ENCODE data around the gene CACNA2D4.

DNA sequence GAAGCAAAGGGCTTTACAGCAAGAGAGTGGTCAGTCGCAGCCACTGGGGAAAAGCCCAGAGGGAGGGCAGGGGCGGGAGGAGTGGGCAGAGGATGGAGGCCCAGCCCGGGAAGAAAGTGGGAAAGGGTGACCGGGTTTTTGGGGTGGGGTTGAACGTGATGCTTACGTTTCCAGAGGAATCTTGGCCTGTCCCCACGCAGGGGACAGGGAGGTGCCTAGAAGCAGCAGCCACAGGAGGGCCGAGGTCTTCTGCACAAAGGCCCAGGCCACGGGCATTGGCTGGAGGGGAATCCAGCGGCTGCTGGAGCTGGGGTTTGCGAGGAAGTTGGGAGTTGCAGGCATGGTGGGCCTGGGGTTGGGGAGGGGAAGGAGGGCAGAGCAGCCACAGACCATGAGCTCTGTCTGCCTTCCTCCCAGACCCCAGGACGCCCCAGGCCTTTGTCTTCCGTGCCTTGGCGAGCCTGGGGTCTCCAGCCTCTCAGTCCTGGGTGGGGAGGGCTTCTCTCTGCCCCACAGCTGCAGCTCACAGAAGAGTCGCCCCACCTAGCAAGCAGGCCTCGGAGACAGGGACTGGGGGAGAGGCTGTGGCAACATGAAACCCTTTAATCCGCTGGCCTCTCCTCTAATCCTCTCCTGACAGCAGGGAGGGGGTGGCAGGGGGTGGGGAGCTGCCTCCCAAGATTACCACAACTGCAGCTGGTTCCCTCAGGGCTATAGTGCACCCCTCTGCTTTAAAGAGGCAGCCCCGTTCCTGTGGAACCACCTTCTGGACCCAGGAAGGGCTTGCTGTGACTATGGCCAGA lies at the start of gene CACNA2D4:
- TF ChIP-seq, protein P1, sequence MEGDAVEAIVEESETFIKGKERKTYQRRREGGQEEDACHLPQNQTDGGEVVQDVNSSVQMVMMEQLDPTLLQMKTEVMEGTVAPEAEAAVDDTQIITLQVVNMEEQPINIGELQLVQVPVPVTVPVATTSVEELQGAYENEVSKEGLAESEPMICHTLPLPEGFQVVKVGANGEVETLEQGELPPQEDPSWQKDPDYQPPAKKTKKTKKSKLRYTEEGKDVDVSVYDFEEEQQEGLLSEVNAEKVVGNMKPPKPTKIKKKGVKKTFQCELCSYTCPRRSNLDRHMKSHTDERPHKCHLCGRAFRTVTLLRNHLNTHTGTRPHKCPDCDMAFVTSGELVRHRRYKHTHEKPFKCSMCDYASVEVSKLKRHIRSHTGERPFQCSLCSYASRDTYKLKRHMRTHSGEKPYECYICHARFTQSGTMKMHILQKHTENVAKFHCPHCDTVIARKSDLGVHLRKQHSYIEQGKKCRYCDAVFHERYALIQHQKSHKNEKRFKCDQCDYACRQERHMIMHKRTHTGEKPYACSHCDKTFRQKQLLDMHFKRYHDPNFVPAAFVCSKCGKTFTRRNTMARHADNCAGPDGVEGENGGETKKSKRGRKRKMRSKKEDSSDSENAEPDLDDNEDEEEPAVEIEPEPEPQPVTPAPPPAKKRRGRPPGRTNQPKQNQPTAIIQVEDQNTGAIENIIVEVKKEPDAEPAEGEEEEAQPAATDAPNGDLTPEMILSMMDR (IDR thresholded peaks at IDR 0.05 in 4 of 5, conservative IDR thresholded peaks at IDR 0.05 in 1 of 5) = no peak
- TF ChIP-seq POLR2A (IDR thresholded peaks at IDR 0.05) = no peak
